Panc1 (cell line): Measurements from ENCODE around the gene MPIG6B. TPM values are rescaled to one million over a fixed set of nuclear protein-coding genes. Genes with fewer than 3 reads are reported as not detected.
"Not testable (repeated sequence)": the region's sequence is repeated elsewhere in the genome, so short reads cannot be mapped to it uniquely, and the experiment has no call there.

Source experiments
- ATAC-seq: fragments of 200-7000 bp; cut with Tn5 transposase; 2 replicates; pipeline ENCODE4 v1.9.1; 2020; ENCODE audit warnings: mild to moderate bottlenecking, moderate library complexity
- BruUV-seq: library from RNA; stranded (reverse); fragments of 400-500 nt; replicated peaks from 2 replicates; lab custom pipeline; 2021; lab: Mats Ljungman, UMichigan
- CTCF ChIA-PET: fragments of 300-600 bp; sonication (Branson Sonifier 250); formaldehyde crosslinking; loops from one replicate; lab custom pipeline; 2022; ENCODE audit warnings: antibody characterized with exemption; lab: Charles Lee
- POLR2A ChIA-PET: fragments of 300-600 bp; sonication (Branson Sonifier 250); formaldehyde crosslinking; loops from one replicate; lab custom pipeline; 2022; ENCODE audit warnings: antibody characterized with exemption; lab: Charles Lee
- DNase-seq: peaks from one replicate; pipeline ENCODE4 v3.0.0-alpha.2; 2010; ENCODE audit warnings: low read depth, low spot score
- H3K27ac ChIP-seq: 2 replicates; pipeline ENCODE4 v1.5.1; 2011; ENCODE audit warnings: mild to moderate bottlenecking, low read length, inconsistent platforms
- H3K27me3 ChIP-seq: fragments of 200-500 bp; sonication (Bioruptor generic); 2 replicates; pipeline ENCODE4 v1.6.0; 2014; ENCODE audit warnings: low read length, inconsistent platforms; ENCODE audit not compliant: control insufficient read depth, insufficient read depth
- H3K36me3 ChIP-seq: fragments of 200-500 bp; sonication (Bioruptor generic); 2 replicates; pipeline ENCODE4 v1.5.1; 2014; ENCODE audit warnings: inconsistent platforms, mild to moderate bottlenecking, low read length, moderate library complexity; ENCODE audit not compliant: control insufficient read depth, insufficient read depth
- H3K4me1 ChIP-seq: 2 replicates; pipeline ENCODE4 v1.5.1; 2011; ENCODE audit warnings: inconsistent platforms, mild to moderate bottlenecking, low read length, moderate library complexity; ENCODE audit not compliant: control insufficient read depth, insufficient read depth
- H3K4me3 ChIP-seq, 2 experiments: 2 replicates each; pipeline ENCODE4 v1.5.1; 2011 to 2012; ENCODE audit warnings: low read depth in 2 of 2, low read length in 2 of 2, mild to moderate bottlenecking in 2 of 2, inconsistent platforms in 1 of 2, moderate library complexity in 1 of 2
- H3K9me3 ChIP-seq: fragments of 200-500 bp; sonication (Bioruptor generic); 2 replicates; pipeline ENCODE4 v1.5.1; 2014; ENCODE audit warnings: low read depth, mild to moderate bottlenecking, inconsistent platforms, low read length, moderate library complexity; ENCODE audit not compliant: control insufficient read depth, insufficient read depth
- POLR2AphosphoS5 ChIP-seq: IDR thresholded peaks from 2 replicates; pipeline ENCODE4 v1.6.1; 2012; ENCODE audit warnings: mild to moderate bottlenecking, low read depth, low read length, moderate library complexity
- SIN3A ChIP-seq: IDR thresholded peaks from 2 replicates; pipeline ENCODE4 v1.6.1; 2012; ENCODE audit warnings: low read depth, mild to moderate bottlenecking, low read length, moderate library complexity, borderline replicate concordance; ENCODE audit not compliant: insufficient read depth
- TCF7L2 ChIP-seq: IDR thresholded peaks from 2 replicates; pipeline ENCODE4 v1.6.1; 2011; ENCODE audit warnings: mild to moderate bottlenecking, low read depth, low read length, inconsistent platforms
- in situ Hi-C: cut with HindIII; loops from 2 replicates; pipeline ENCODE4 v1.10.0; 2016; ENCODE audit warnings: low sequenced_read_pairs, low pct_unique_long_range_greater_than_20kb
- intact Hi-C: fragments of 100-400 bp; cut with micrococcal nuclease; formaldehyde crosslinking; loops from one replicate; pipeline ENCODE4 v1.10.0; 2022; ENCODE audit not compliant: unreplicated experiment
- total RNA-seq: library from RNA; stranded (reverse); gene quantifications from one replicate; pipeline ENCODE4 v1.2.1, GENCODE V29; 2021; ENCODE audit not compliant: unreplicated experiment
- TF ChIP-seq, protein P1 (sequence below), 2 experiments: IDR thresholded peaks; 2 replicates each; pipeline ENCODE4 v1.6.1; 2011 to 2012; ENCODE audit warnings: low read depth in 2 of 2, control low read depth in 1 of 2, low read length in 1 of 2, mild to moderate bottlenecking in 1 of 2, moderate library complexity in 1 of 2; ENCODE audit not compliant: insufficient read depth in 1 of 2
- TF ChIP-seq, protein P2 (sequence below): fragments of 450-650 bp; IDR thresholded peaks from 2 replicates; pipeline ENCODE4 v1.5.1; 2017; ENCODE audit warnings: mild to moderate bottlenecking

The MPIG6B gene
- total RNA-seq, 1 experiment from 2014 or later: not detected

DNA sequence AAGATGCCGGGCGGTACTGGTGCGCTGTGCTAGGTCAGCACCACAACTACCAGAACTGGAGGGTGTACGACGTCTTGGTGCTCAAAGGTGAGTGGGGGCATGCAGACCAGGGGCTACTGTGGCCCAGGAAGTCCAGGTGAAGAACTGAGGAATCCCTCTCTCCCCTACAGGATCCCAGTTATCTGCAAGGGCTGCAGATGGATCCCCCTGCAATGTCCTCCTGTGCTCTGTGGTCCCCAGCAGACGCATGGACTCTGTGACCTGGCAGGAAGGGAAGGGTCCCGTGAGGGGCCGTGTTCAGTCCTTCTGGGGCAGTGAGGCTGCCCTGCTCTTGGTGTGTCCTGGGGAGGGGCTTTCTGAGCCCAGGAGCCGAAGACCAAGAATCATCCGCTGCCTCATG is 15.5 kb upstream of the MPIG6B start:
- BruUV-seq: no TSS peak
- H3K27me3 ChIP-seq: no peaks in the 10 kb centered on the region
- intact Hi-C loops: no loop called here
- H3K4me1 ChIP-seq: no peaks in the 10 kb centered on the region; the same call in 1 of the 2 replicates
- H3K27ac ChIP-seq: no peak overlapping the region
- ChIA-PET CTCF (no interaction called here), POLR2A (no interaction called here)
- H3K36me3 ChIP-seq: peaks cover 2% of the 10 kb centered on the region; the same call in 1 of the 2 replicates
- H3K4me3 ChIP-seq: no peak overlapping the region
- TF ChIP-seq POLR2AphosphoS5: no peak
- TF ChIP-seq, protein P1, sequence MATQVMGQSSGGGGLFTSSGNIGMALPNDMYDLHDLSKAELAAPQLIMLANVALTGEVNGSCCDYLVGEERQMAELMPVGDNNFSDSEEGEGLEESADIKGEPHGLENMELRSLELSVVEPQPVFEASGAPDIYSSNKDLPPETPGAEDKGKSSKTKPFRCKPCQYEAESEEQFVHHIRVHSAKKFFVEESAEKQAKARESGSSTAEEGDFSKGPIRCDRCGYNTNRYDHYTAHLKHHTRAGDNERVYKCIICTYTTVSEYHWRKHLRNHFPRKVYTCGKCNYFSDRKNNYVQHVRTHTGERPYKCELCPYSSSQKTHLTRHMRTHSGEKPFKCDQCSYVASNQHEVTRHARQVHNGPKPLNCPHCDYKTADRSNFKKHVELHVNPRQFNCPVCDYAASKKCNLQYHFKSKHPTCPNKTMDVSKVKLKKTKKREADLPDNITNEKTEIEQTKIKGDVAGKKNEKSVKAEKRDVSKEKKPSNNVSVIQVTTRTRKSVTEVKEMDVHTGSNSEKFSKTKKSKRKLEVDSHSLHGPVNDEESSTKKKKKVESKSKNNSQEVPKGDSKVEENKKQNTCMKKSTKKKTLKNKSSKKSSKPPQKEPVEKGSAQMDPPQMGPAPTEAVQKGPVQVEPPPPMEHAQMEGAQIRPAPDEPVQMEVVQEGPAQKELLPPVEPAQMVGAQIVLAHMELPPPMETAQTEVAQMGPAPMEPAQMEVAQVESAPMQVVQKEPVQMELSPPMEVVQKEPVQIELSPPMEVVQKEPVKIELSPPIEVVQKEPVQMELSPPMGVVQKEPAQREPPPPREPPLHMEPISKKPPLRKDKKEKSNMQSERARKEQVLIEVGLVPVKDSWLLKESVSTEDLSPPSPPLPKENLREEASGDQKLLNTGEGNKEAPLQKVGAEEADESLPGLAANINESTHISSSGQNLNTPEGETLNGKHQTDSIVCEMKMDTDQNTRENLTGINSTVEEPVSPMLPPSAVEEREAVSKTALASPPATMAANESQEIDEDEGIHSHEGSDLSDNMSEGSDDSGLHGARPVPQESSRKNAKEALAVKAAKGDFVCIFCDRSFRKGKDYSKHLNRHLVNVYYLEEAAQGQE (IDR thresholded peaks at IDR 0.05; ENCODE audit: insufficient read depth in 1 of 2, low read depth in 2 of 2, low read length in 1 of 2): no peak
- no peak for TF ChIP-seq TCF7L2
- TF ChIP-seq, protein P2, sequence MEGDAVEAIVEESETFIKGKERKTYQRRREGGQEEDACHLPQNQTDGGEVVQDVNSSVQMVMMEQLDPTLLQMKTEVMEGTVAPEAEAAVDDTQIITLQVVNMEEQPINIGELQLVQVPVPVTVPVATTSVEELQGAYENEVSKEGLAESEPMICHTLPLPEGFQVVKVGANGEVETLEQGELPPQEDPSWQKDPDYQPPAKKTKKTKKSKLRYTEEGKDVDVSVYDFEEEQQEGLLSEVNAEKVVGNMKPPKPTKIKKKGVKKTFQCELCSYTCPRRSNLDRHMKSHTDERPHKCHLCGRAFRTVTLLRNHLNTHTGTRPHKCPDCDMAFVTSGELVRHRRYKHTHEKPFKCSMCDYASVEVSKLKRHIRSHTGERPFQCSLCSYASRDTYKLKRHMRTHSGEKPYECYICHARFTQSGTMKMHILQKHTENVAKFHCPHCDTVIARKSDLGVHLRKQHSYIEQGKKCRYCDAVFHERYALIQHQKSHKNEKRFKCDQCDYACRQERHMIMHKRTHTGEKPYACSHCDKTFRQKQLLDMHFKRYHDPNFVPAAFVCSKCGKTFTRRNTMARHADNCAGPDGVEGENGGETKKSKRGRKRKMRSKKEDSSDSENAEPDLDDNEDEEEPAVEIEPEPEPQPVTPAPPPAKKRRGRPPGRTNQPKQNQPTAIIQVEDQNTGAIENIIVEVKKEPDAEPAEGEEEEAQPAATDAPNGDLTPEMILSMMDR: no peak
- no peak for TF ChIP-seq SIN3A
- no peak for DNase-seq
- ATAC-seq: no peak
- no peaks in the 10 kb centered on the region for H3K9me3 ChIP-seq
- in situ Hi-C loops: no loop called here

DNA sequence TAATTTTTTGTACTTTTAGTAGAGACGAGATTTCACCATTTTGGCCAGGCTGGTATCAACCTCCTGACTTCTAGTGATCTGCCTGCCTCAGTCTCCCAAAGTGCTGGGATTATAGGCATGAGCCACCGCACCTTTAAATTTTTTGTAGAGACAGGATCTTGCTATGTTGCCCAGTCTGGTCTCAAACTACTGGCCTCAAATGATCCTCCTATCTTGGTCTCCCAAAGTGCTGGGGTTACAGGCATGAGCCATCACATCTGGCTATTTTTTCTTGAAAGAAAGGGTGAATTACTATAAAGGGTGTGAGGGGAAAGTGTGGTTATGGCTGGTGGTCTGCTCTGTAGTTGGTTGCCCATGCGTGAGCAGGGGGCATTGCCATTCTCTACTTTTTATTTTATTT is 14.9 kb upstream of the MPIG6B start:
- ATAC-seq: no peak
- no peak for DNase-seq
- intact Hi-C loops: no loop called here
- TF ChIP-seq, protein P1 (IDR thresholded peaks at IDR 0.05; ENCODE audit: insufficient read depth in 1 of 2, low read depth in 2 of 2, low read length in 1 of 2): no peak
- TF ChIP-seq TCF7L2 (no peak), POLR2AphosphoS5 (no peak), SIN3A (no peak)
- TF ChIP-seq, protein P2: no peak
- H3K9me3 ChIP-seq: no peaks in the 10 kb centered on the region
- in situ Hi-C loops: no loop called here
- POLR2A ChIA-PET: no interaction called here
- H3K36me3 ChIP-seq: no peaks in the 10 kb centered on the region
- CTCF ChIA-PET: no interaction called here
- no TSS peak for BruUV-seq
- H3K4me1 ChIP-seq: no peaks in the 10 kb centered on the region; the same call in 1 of the 2 replicates
- H3K4me3 ChIP-seq: no peak overlapping the region
- H3K27ac ChIP-seq: no peak overlapping the region
- no peaks in the 10 kb centered on the region for H3K27me3 ChIP-seq

DNA sequence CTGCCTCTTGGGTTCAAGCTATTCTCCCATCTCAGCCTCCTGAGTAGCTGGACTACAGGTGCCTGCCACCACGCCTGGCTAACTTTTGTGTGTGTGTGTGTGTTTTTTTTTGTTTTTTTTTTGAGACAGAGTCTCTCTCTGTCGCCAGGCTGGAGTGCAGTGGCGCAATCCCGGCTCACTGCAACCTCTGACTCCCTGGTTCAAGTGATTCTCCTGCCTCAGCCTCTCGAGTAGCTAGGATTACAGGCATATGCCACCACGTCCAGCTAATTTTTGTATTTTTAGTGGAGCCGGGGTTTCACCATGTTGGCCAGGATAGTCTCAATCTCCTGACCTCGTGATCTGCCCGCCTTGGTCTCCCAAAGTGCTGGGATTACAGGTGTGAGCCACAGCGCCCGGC is 14.0 kb upstream of the MPIG6B start:
- BruUV-seq, ATAC-seq, H3K4me1 ChIP-seq, H3K27me3 ChIP-seq, H3K36me3 ChIP-seq, H3K4me3 ChIP-seq, DNase-seq, CTCF ChIA-PET, H3K9me3 ChIP-seq, H3K27ac ChIP-seq, intact Hi-C loops, in situ Hi-C loops: not testable (repeated sequence)
- POLR2A ChIA-PET: interaction anchor here (0.7 kb wide), 2 partner anchors 24 to 163 kb away, joined by 3 read pairs; partner anchors contain the start of gene ATP6V1G2
